Heart right ventricle (tissue), 16 donors: ENCODE results near the gene TMEM18. TPM values are rescaled to one million over a fixed set of nuclear protein-coding genes. Genes with fewer than 3 reads are reported as not detected.

ENCODE experiments used
- ATAC-seq, 8 donors: fragments of 200-7000 bp; cut with Tn5 transposase; one replicate each; pipeline ENCODE4 v1.9.1; 2020; ENCODE audit warnings: mild to moderate bottlenecking in 8 of 8, moderate library complexity in 8 of 8, moderate number of reproducible peaks in 1 of 8
- DNase-seq, 2 donors: peaks; one replicate each; pipeline ENCODE4 v3.0.0-alpha.2; 2020
- H3K27ac ChIP-seq, 10 donors: fragments of 200-600 bp; sonication (generic) in 2 of 10; one replicate each; pipeline versions ENCODE4 v1.5.0 to v1.8.0; 2020 to 2022; ENCODE audit warnings: mild to moderate bottlenecking in 3 of 10
- H3K27me3 ChIP-seq, 7 donors: fragments of 200-600 bp; one replicate each; pipeline ENCODE4 v1.8.0; 2021 to 2022; ENCODE audit warnings: mild to moderate bottlenecking in 2 of 7
- H3K36me3 ChIP-seq, 9 donors: fragments of 200-600 bp; sonication (generic) in 1 of 9; one replicate each; pipeline versions ENCODE4 v1.5.0 to v1.8.0; 2020 to 2022; ENCODE audit warnings: mild to moderate bottlenecking in 2 of 9
- H3K4me1 ChIP-seq, 9 donors: fragments of 200-600 bp; sonication (generic) in 1 of 9; one replicate each; pipeline versions ENCODE4 v1.5.0 to v1.8.0; 2020 to 2022; ENCODE audit warnings: mild to moderate bottlenecking in 4 of 9
- H3K4me3 ChIP-seq, 10 donors: fragments of 200-600 bp; sonication (generic) in 2 of 10; one replicate each; pipeline versions ENCODE4 v1.5.0 to v1.8.0; 2020 to 2022; ENCODE audit warnings: mild to moderate bottlenecking in 7 of 10, moderate library complexity in 2 of 10
- H3K9me3 ChIP-seq, 11 donors: fragments of 200-600 bp in 10 of 11; sonication (generic) in 2 of 11; one replicate each; pipeline versions ENCODE4 v1.5.0 to v1.8.0; 2013 to 2022; ENCODE audit warnings: mild to moderate bottlenecking in 2 of 11, control low read depth in 1 of 11, moderate library complexity in 1 of 11
- CTCF ChIP-seq, 9 donors: fragments of 200-600 bp; sonication (generic) in 2 of 9; IDR thresholded peaks; one replicate each; pipeline versions ENCODE4 v1.5.0 to v1.8.0; 2021 to 2022; ENCODE audit warnings: antibody characterized with exemption in 9 of 9, mild to moderate bottlenecking in 5 of 9, moderate library complexity in 1 of 9
- WGBS, 2 donors: extraction: QIAGEN DNeasy Blood & Tissue Kit; methylation state at CpG; one replicate each; pipeline ENCODE4 v1.1.7; 2013; ENCODE audit warnings: inconsistent platforms in 1 of 2; 5-methylcytosine and 5-hydroxymethylcytosine counted together
- intact Hi-C, 10 donors: fragments of 100-400 bp; cut with DNase I; formaldehyde crosslinking; loops; one replicate each; pipeline versions ENCODE4 v1.11.1 to v1.14.2; 2022
- long read RNA-seq, 3 donors: library from polyadenylated mRNA; unstranded; transcript quantifications; one replicate each; pipeline ENCODE4 v2.0.0, GENCODE V29; 2020 to 2021
- polyA plus RNA-seq, 2 donors: library from polyadenylated mRNA; stranded (reverse); fragments of 200-250 nt; gene quantifications; one replicate each; pipeline ENCODE4 v1.2.3, GENCODE V29; 2013
- total RNA-seq, 10 donors: library from RNA; stranded (reverse); fragmentation: NEBNext Ultra II Directional in 3 of 10; extraction: Animal tissue kit (Norgen Biotek cat#: 25700) in 3 of 10; gene quantifications; one replicate each; pipeline versions ENCODE4 v1.2.1 to v1.2.4, GENCODE V29; 2021 to 2023
- donor health status: Arrhythmogenic right ventricular cardiomyopathy.
- donor health status: ischemic (EF 13 %, LVEDD 7.1; RV severe dilation, severe dysfunction).
- donor health status: healthy with polysubstance abuse.
- donor health status: DM: no; HTN: yes; CAD: no.
- donor health status: DM: no; HTN: no; CAD: no.
- donor health status: ischemic (EF 25% LVEDD 6.9; RV normal size, moderate dysfunction).
- donor health status: ischemic (EF 25% LVEDD 5.7; RV mildly dilated, moderate dysfunction).
- donor health status: healthy.
- donor health status: DM: yes; HTN: yes; CAD: no.
- donor health status: Ischemic cardiomyopathy.
- donor health status: ischemic (EF 35%, LVEDD 5.7; RV mildly dilated, moderate dysfunction).
- donor health status: nonischemic (EF 11% LVEDD 7.7; RV severe dilation, severe dysfunction).
- donor health status: DM: yes; HTN: yes; CAD: no.
- donor health status: PGD.
- donor health status: ischemic (EF 29% LVEDD 5.4; RV normal size, mild dysfunction).
- donor health status: nonischemic (EF 23%, LVEDD 6.1; RV moderate dilation, normal function).

TMEM18 gene
- total RNA-seq, result 10 to 100 TPM; 10.1 to 13.4 (median 12.2) TPM
- 10 to 100 TPM; 10.2 to 21.9 TPM for polyA plus RNA-seq
- long read RNA-seq, donor 1, transcript TMEM18-201 (5 exons, 2,762 nt), result major isoform, 17 of 20 reads
- long read RNA-seq, donor 1, partial matches to known transcripts, result 0 of 20 reads
- long read RNA-seq, donor 1, other reads (novel, unspliced or antisense), result 1 of 20 reads
- long read RNA-seq, donor 2, transcript TMEM18-201 (5 exons, 2,762 nt), result major isoform, 18 of 29 reads
- long read RNA-seq, donor 2, partial matches to known transcripts, result 0 of 29 reads
- long read RNA-seq, donor 2, other reads (novel, unspliced or antisense), result 7 of 29 reads
- long read RNA-seq, donor 3, transcript TMEM18-201 (5 exons, 2,762 nt), result major isoform, 17 of 24 reads
- long read RNA-seq, donor 3, partial matches to known transcripts, result 0 of 24 reads
- long read RNA-seq, donor 3, other reads (novel, unspliced or antisense), result 5 of 24 reads

GRCh38 chr2:677056-677958, at the start of gene TMEM18:
Gene TMEM18 (minus strand): TSS chr2:677406. CDS start chr2:677345, 61 bp downstream.
- Histone ChIP-seq H3K4me3 (peak within 1 kb of the TSS; percentile 64 to 93 (median 80)), H3K27me3 (no peaks in the 10 kb centered on the region), H3K9me3 (no peaks in the 10 kb centered on the region), H3K27ac (peak within 1 kb of the TSS; percentile 94 to 100 (median 98)), H3K4me1 (peaks cover 0 to 32% (median 10%) of the 10 kb centered on the region in 9 donors), H3K36me3 (peaks cover 0 to 19% (median 3%) of the 10 kb centered on the region in 9 donors)
- ATAC-seq, result peak; percentile 92 to 98 (median 94)
- 1% methylated on average over 68 of the region's 68 CpGs for WGBS, 2 donors
- peak in 1 of 2 donors; percentile 97 for DNase-seq
- peak in 8 of 9 donors; percentile 10 to 53 (median 38) for TF ChIP-seq CTCF (IDR thresholded peaks at IDR 0.05)
- intact Hi-C loops, result no loop called here

GRCh38 chr2:726169-726568, 49.0 kb upstream of the TMEM18 start:
- DNase-seq, result no peak
- H3K4me1 ChIP-seq, result no peaks in the 10 kb centered on the region
- no peaks in the 10 kb centered on the region for H3K36me3 ChIP-seq
- peaks cover 0 to 39% (median 28%) of the 10 kb centered on the region in 7 donors for H3K27me3 ChIP-seq
- no peaks in the 10 kb centered on the region for H3K9me3 ChIP-seq
- intact Hi-C loops, result no loop called here
- WGBS, 2 donors, result 73 to 78% methylated on average over 4 of the region's 4 CpGs
- no peak for ATAC-seq
- H3K4me3 ChIP-seq, result no peak overlapping the region
- no peak for TF ChIP-seq CTCF (IDR thresholded peaks at IDR 0.05)
- no peak overlapping the region for H3K27ac ChIP-seq

- TF ChIP-seq CTCF (IDR thresholded peaks at IDR 0.05), result no peak
- intact Hi-C loops, result no loop called here
- Histone ChIP-seq H3K27me3 (peaks cover 0 to 35% (median 21%) of the 10 kb centered on the region in 7 donors), H3K27ac (no peak overlapping the region), H3K4me3 (no peak overlapping the region), H3K9me3 (no peaks in the 10 kb centered on the region), H3K36me3 (no peaks in the 10 kb centered on the region), H3K4me1 (no peaks in the 10 kb centered on the region)
- DNase-seq, result no peak
- 83% methylated on average over 4 of the region's 4 CpGs for WGBS, 2 donors
- no peak for ATAC-seq
Measured at GRCh38 chr2:725468-725867, 48.3 kb upstream of the TMEM18 start.

GRCh38 chr2:723761-724160, 46.6 kb upstream of the TMEM18 start:
- 81 to 86% methylated on average over 5 of the region's 5 CpGs for WGBS, 2 donors
- Histone ChIP-seq H3K27me3 (peaks cover 0 to 35% (median 13%) of the 10 kb centered on the region in 7 donors), H3K36me3 (no peaks in the 10 kb centered on the region), H3K4me3 (no peak overlapping the region), H3K9me3 (no peaks in the 10 kb centered on the region), H3K27ac (no peak overlapping the region), H3K4me1 (no peaks in the 10 kb centered on the region)
- intact Hi-C loops, result no loop called here
- no peak for TF ChIP-seq CTCF (IDR thresholded peaks at IDR 0.05)
- DNase-seq (no peak), ATAC-seq (no peak)
